Panc1 (cell line): ENCODE results near the gene TMEM156. TPM values are rescaled to one million over a fixed set of nuclear protein-coding genes. Genes with fewer than 3 reads are reported as not detected.

ENCODE experiments used
- ATAC-seq: fragments of 200-7000 bp; cut with Tn5 transposase; 2 replicates; pipeline ENCODE4 v1.9.1; 2020; ENCODE audit warnings: mild to moderate bottlenecking, moderate library complexity
- BruUV-seq: library from RNA; stranded (reverse); fragments of 400-500 nt; replicated peaks from 2 replicates; lab custom pipeline; 2021; lab: Mats Ljungman, UMichigan
- CTCF ChIA-PET: fragments of 300-600 bp; sonication (Branson Sonifier 250); formaldehyde crosslinking; loops from one replicate; lab custom pipeline; 2022; ENCODE audit warnings: antibody characterized with exemption; lab: Charles Lee
- POLR2A ChIA-PET: fragments of 300-600 bp; sonication (Branson Sonifier 250); formaldehyde crosslinking; loops from one replicate; lab custom pipeline; 2022; ENCODE audit warnings: antibody characterized with exemption; lab: Charles Lee
- DNase-seq: peaks from one replicate; pipeline ENCODE4 v3.0.0-alpha.2; 2010; ENCODE audit warnings: low read depth, low spot score
- H3K27ac ChIP-seq: 2 replicates; pipeline ENCODE4 v1.5.1; 2011; ENCODE audit warnings: mild to moderate bottlenecking, low read length, inconsistent platforms
- H3K27me3 ChIP-seq: fragments of 200-500 bp; sonication (Bioruptor generic); 2 replicates; pipeline ENCODE4 v1.6.0; 2014; ENCODE audit warnings: low read length, inconsistent platforms; ENCODE audit not compliant: control insufficient read depth, insufficient read depth
- H3K36me3 ChIP-seq: fragments of 200-500 bp; sonication (Bioruptor generic); 2 replicates; pipeline ENCODE4 v1.5.1; 2014; ENCODE audit warnings: inconsistent platforms, mild to moderate bottlenecking, low read length, moderate library complexity; ENCODE audit not compliant: control insufficient read depth, insufficient read depth
- H3K4me1 ChIP-seq: 2 replicates; pipeline ENCODE4 v1.5.1; 2011; ENCODE audit warnings: inconsistent platforms, mild to moderate bottlenecking, low read length, moderate library complexity; ENCODE audit not compliant: control insufficient read depth, insufficient read depth
- H3K4me3 ChIP-seq, 2 experiments: 2 replicates each; pipeline ENCODE4 v1.5.1; 2011 to 2012; ENCODE audit warnings: low read depth in 2 of 2, low read length in 2 of 2, mild to moderate bottlenecking in 2 of 2, inconsistent platforms in 1 of 2, moderate library complexity in 1 of 2
- H3K9me3 ChIP-seq: fragments of 200-500 bp; sonication (Bioruptor generic); 2 replicates; pipeline ENCODE4 v1.5.1; 2014; ENCODE audit warnings: low read depth, mild to moderate bottlenecking, inconsistent platforms, low read length, moderate library complexity; ENCODE audit not compliant: control insufficient read depth, insufficient read depth
- CTCF ChIP-seq: fragments of 450-650 bp; IDR thresholded peaks from 2 replicates; pipeline ENCODE4 v1.5.1; 2017; ENCODE audit warnings: mild to moderate bottlenecking
- POLR2AphosphoS5 ChIP-seq: IDR thresholded peaks from 2 replicates; pipeline ENCODE4 v1.6.1; 2012; ENCODE audit warnings: mild to moderate bottlenecking, low read depth, low read length, moderate library complexity
- REST ChIP-seq, 2 experiments: IDR thresholded peaks; 2 replicates each; pipeline ENCODE4 v1.6.1; 2011 to 2012; ENCODE audit warnings: low read depth in 2 of 2, control low read depth in 1 of 2, low read length in 1 of 2, mild to moderate bottlenecking in 1 of 2, moderate library complexity in 1 of 2; ENCODE audit not compliant: insufficient read depth in 1 of 2
- SIN3A ChIP-seq: IDR thresholded peaks from 2 replicates; pipeline ENCODE4 v1.6.1; 2012; ENCODE audit warnings: low read depth, mild to moderate bottlenecking, low read length, moderate library complexity, borderline replicate concordance; ENCODE audit not compliant: insufficient read depth
- TCF7L2 ChIP-seq: IDR thresholded peaks from 2 replicates; pipeline ENCODE4 v1.6.1; 2011; ENCODE audit warnings: mild to moderate bottlenecking, low read depth, low read length, inconsistent platforms
- in situ Hi-C: cut with HindIII; loops from 2 replicates; pipeline ENCODE4 v1.10.0; 2016; ENCODE audit warnings: low sequenced_read_pairs, low pct_unique_long_range_greater_than_20kb
- intact Hi-C: fragments of 100-400 bp; cut with micrococcal nuclease; formaldehyde crosslinking; loops from one replicate; pipeline ENCODE4 v1.10.0; 2022; ENCODE audit not compliant: unreplicated experiment
- total RNA-seq: library from RNA; stranded (reverse); gene quantifications from one replicate; pipeline ENCODE4 v1.2.1, GENCODE V29; 2021; ENCODE audit not compliant: unreplicated experiment

Gene TMEM156
- total RNA-seq, 1 experiment from 2014 or later, result 5.8 TPM

- ChIA-PET POLR2A (no interaction called here), CTCF (interaction anchor here (0.6 kb wide), 1 partner anchor 59 kb away, joined by 6 read pairs; no protein-coding TSS in a partner anchor)
- Histone ChIP-seq H3K4me1 (peaks cover 45% of the 10 kb centered on the region), H3K27me3 (no peaks in the 10 kb centered on the region), H3K27ac (peak overlapping the region; percentile 96), H3K4me3 (peak overlapping the region; percentile 80 to 84), H3K9me3 (no peaks in the 10 kb centered on the region), H3K36me3 (no peaks in the 10 kb centered on the region)
- in situ Hi-C loops, result no loop called here
- DNase-seq, result no peak
- TSS peak; percentile 73 for BruUV-seq
- TF ChIP-seq SIN3A, result no peak
- TF ChIP-seq REST (IDR thresholded peaks at IDR 0.05; ENCODE audit: insufficient read depth in 1 of 2, low read depth in 2 of 2, low read length in 1 of 2), result no peak
- no peak for TF ChIP-seq CTCF
- no peak for TF ChIP-seq POLR2AphosphoS5
- TF ChIP-seq TCF7L2, result no peak
- intact Hi-C loops, result no loop called here
- no peak for ATAC-seq
Observed at GRCh38 chr4:39046249-39046648, 14.0 kb upstream of the TMEM156 start.

GRCh38 chr4:39045827-39046221 lies 13.6 kb upstream of the TMEM156 start:
- CTCF ChIA-PET, result interaction anchor here (0.6 kb wide), 1 partner anchor 59 kb away, joined by 6 read pairs; no protein-coding TSS in a partner anchor
- no peak; the same call in 1 of the 2 replicates for TF ChIP-seq TCF7L2
- no peak for DNase-seq
- in situ Hi-C loops (no loop called here), intact Hi-C loops (no loop called here)
- no peak for ATAC-seq
- Histone ChIP-seq H3K4me1 (peaks cover 43% of the 10 kb centered on the region), H3K27ac (peak overlapping the region; percentile 96), H3K4me3 (peak overlapping the region; percentile 80 to 84), H3K9me3 (no peaks in the 10 kb centered on the region), H3K36me3 (no peaks in the 10 kb centered on the region), H3K27me3 (no peaks in the 10 kb centered on the region)
- POLR2A ChIA-PET, result interaction anchor here (0.7 kb wide), 1 partner anchor 408 kb away, joined by 3 read pairs; no protein-coding TSS in a partner anchor
- BruUV-seq, result no TSS peak
